ENCODE data around the gene LTN1.

LTN1 gene

GRCh38 chr21:28903448-28903847, 89.2 kb downstream of the LTN1 start:
- Histone ChIP-seq H3K4me3 (ENCODE audit: insufficient read depth, low read length, poor library complexity, severe bottlenecking) (no peak overlapping the region), H3K9ac (ENCODE audit: low read length) (no peak overlapping the region), H3K9me2 (replicated peaks; ENCODE audit: insufficient read depth, low read length) (no peaks in the 10 kb centered on the region), H3K36me3 (ENCODE audit: low read length) (no peaks in the 10 kb centered on the region), H2AFZ (ENCODE audit: low read depth, low read length, severe bottlenecking) (no peak overlapping the region), H4K20me1 (ENCODE audit: low read depth, low read length) (no peaks in the 10 kb centered on the region), H3F3A (ENCODE audit: insufficient read depth) (no peaks in the 10 kb centered on the region), H3K9me3 (ENCODE audit: insufficient read depth, low read length) (no peaks in the 10 kb centered on the region), H3K79me2 (ENCODE audit: insufficient read depth, low read length) (no peaks in the 10 kb centered on the region), H3K4me2 (ENCODE audit: low read depth, low read length, poor library complexity, severe bottlenecking) (no peak overlapping the region), H3K27me3 (ENCODE audit: low read length) (no peaks in the 10 kb centered on the region), H3K27ac (ENCODE audit: low read depth, low read length) (no peak overlapping the region)
- no peak for TF ChIP-seq EZH2phosphoT487 (conservative IDR thresholded peaks at IDR 0.05; ENCODE audit: low read length)
- no peak for TF ChIP-seq CTCF (IDR thresholded peaks at IDR 0.05; ENCODE audit: insufficient read depth, low read length, poor library complexity, severe bottlenecking)

DNA sequence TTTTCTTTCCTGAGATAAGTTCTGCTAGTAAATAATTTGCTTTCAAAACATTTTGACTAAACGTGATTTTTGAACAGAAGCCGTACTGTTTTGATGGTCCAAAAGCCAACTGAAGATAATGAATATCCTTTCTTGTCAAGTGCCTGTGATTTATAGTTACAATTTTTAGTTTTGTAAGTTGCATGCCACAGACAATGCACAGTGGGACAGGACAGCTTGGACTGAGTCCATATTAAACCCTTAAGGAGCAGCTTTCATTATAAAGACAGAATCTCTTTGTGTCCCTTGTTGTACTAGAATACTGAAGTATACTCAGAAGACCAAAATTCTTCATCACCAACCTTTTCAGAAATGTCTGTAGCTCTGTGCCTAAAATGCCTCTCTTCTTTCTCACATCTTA, 92.2 kb downstream of the LTN1 start:
- Histone ChIP-seq H3K27me3 (ENCODE audit: low read length) (no peaks in the 10 kb centered on the region), H3K9ac (ENCODE audit: low read length) (no peak overlapping the region), H3K4me2 (ENCODE audit: low read depth, low read length, poor library complexity, severe bottlenecking) (no peak overlapping the region), H3K4me3 (ENCODE audit: insufficient read depth, low read length, poor library complexity, severe bottlenecking) (no peak overlapping the region), H3K79me2 (ENCODE audit: insufficient read depth, low read length) (no peaks in the 10 kb centered on the region), H3K9me2 (replicated peaks; ENCODE audit: insufficient read depth, low read length) (no peaks in the 10 kb centered on the region), H3K36me3 (ENCODE audit: low read length) (no peaks in the 10 kb centered on the region), H3K27ac (ENCODE audit: low read depth, low read length) (no peak overlapping the region), H4K20me1 (ENCODE audit: low read depth, low read length) (no peaks in the 10 kb centered on the region), H3K9me3 (ENCODE audit: insufficient read depth, low read length) (no peaks in the 10 kb centered on the region), H2AFZ (ENCODE audit: low read depth, low read length, severe bottlenecking) (no peak overlapping the region), H3F3A (ENCODE audit: insufficient read depth) (no peaks in the 10 kb centered on the region)
- TF ChIP-seq CTCF (IDR thresholded peaks at IDR 0.05; ENCODE audit: insufficient read depth, low read length, poor library complexity, severe bottlenecking) (no peak), EZH2phosphoT487 (conservative IDR thresholded peaks at IDR 0.05; ENCODE audit: low read length) (no peak)

GRCh38 chr21:28899744-28900143, 92.9 kb downstream of the LTN1 start:
- H3K9me2 ChIP-seq (replicated peaks; ENCODE audit: insufficient read depth, low read length), result no peaks in the 10 kb centered on the region
- H2AFZ ChIP-seq (ENCODE audit: low read depth, low read length, severe bottlenecking), result no peak overlapping the region
- H3K79me2 ChIP-seq (ENCODE audit: insufficient read depth, low read length), result no peaks in the 10 kb centered on the region
- no peaks in the 10 kb centered on the region for H3K9me3 ChIP-seq (ENCODE audit: insufficient read depth, low read length)
- H4K20me1 ChIP-seq (ENCODE audit: low read depth, low read length), result no peaks in the 10 kb centered on the region
- no peak for TF ChIP-seq EZH2phosphoT487 (conservative IDR thresholded peaks at IDR 0.05; ENCODE audit: low read length)
- TF ChIP-seq CTCF (IDR thresholded peaks at IDR 0.05; ENCODE audit: insufficient read depth, low read length, poor library complexity, severe bottlenecking), result no peak
- H3K27ac ChIP-seq (ENCODE audit: low read depth, low read length), result no peak overlapping the region
- H3K4me2 ChIP-seq (ENCODE audit: low read depth, low read length, poor library complexity, severe bottlenecking), result no peak overlapping the region
- H3K9ac ChIP-seq (ENCODE audit: low read length), result no peak overlapping the region
- H3K36me3 ChIP-seq (ENCODE audit: low read length), result no peaks in the 10 kb centered on the region
- H3K27me3 ChIP-seq (ENCODE audit: low read length), result no peaks in the 10 kb centered on the region
- H3F3A ChIP-seq (ENCODE audit: insufficient read depth), result no peaks in the 10 kb centered on the region
- H3K4me3 ChIP-seq (ENCODE audit: insufficient read depth, low read length, poor library complexity, severe bottlenecking), result no peak overlapping the region

DNA sequence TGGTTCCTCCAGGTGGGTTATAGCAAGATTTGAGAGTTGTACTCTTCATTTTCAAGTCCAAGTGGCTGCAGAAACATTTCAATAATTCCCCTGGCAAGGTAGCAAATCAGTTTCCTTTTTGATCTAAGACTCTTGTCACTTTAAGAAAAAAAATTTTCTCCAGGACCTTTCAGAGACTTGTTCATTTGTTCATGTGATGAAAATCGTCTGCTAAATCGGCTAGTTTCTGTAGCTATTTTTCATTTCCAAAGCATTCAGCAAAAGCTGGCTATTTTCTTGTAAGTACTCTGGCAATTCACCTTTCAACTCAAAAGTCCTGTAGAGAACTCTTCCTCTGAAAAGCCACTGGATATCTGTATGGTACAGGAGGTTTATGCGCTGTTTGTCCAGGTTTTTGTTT, 93.5 kb downstream of the LTN1 start:
- no peaks in the 10 kb centered on the region for H3F3A ChIP-seq (ENCODE audit: insufficient read depth)
- no peak overlapping the region for H3K4me3 ChIP-seq (ENCODE audit: insufficient read depth, low read length, poor library complexity, severe bottlenecking)
- TF ChIP-seq CTCF (IDR thresholded peaks at IDR 0.05; ENCODE audit: insufficient read depth, low read length, poor library complexity, severe bottlenecking), result no peak
- no peak for TF ChIP-seq EZH2phosphoT487 (conservative IDR thresholded peaks at IDR 0.05; ENCODE audit: low read length)

More for the DNA sequence above, 93.5 kb downstream of the LTN1 start:
- H4K20me1 ChIP-seq (ENCODE audit: low read depth, low read length), result no peaks in the 10 kb centered on the region
- no peaks in the 10 kb centered on the region for H3K9me3 ChIP-seq (ENCODE audit: insufficient read depth, low read length)
- H3K9me2 ChIP-seq (replicated peaks; ENCODE audit: insufficient read depth, low read length), result no peaks in the 10 kb centered on the region
- no peaks in the 10 kb centered on the region for H3K79me2 ChIP-seq (ENCODE audit: insufficient read depth, low read length)
- no peak overlapping the region for H3K27ac ChIP-seq (ENCODE audit: low read depth, low read length)
- no peak overlapping the region for H3K4me2 ChIP-seq (ENCODE audit: low read depth, low read length, poor library complexity, severe bottlenecking)
- no peaks in the 10 kb centered on the region for H3K27me3 ChIP-seq (ENCODE audit: low read length)
- no peak overlapping the region for H2AFZ ChIP-seq (ENCODE audit: low read depth, low read length, severe bottlenecking)
- H3K9ac ChIP-seq (ENCODE audit: low read length), result no peak overlapping the region
- no peaks in the 10 kb centered on the region for H3K36me3 ChIP-seq (ENCODE audit: low read length)

Data from SU-DHL-6 (cell line).